ENCODE results near the gene LRRFIP1. TPM values are rescaled to one million over a fixed set of nuclear protein-coding genes. Genes with fewer than 3 reads are reported as not detected.

The LRRFIP1 gene
- total and polyA plus RNA-seq, 2 of the 13 experiments (the other 11 are each of a cell fraction or from before 2014, with no cell fraction given): 15.9 to 40.5 TPM

DNA sequence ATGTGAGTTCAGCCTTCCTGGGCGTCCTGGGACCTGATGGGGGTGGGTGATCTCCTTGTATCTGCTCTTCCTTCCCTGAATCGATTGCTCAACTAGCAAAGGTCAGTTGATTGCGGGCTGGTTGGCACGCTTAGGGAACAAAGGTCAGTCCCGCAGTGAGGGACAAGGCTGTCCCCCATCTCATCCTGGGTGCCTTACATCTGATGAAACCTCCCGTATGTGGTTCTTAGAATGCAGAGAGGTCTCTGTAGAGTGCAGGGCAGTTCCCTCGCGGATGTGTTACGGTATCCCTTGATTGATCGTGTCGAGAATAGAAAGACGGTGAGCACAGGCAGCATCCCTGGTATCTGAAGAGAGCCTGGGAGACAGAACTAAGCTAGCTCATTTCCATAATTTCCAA, 114.8 kb downstream of the LRRFIP1 start (continued):
- no peak for TF ChIP-seq PHF20 (CRISPR knock-in tag; IDR thresholded peaks at IDR 0.05)
- TF ChIP-seq ZFY (CRISPR knock-in tag; IDR thresholded peaks at IDR 0.05): no peak
- no peak for TF ChIP-seq ZNF724P (CRISPR knock-in tag; IDR thresholded peaks at IDR 0.05; ENCODE audit: borderline replicate concordance)
- TF ChIP-seq ZNF644 (CRISPR knock-in tag; IDR thresholded peaks at IDR 0.05; ENCODE audit: low read depth): peak; percentile 80; the same call in 1 of the 2 replicates
- TF ChIP-seq, protein P1, sequence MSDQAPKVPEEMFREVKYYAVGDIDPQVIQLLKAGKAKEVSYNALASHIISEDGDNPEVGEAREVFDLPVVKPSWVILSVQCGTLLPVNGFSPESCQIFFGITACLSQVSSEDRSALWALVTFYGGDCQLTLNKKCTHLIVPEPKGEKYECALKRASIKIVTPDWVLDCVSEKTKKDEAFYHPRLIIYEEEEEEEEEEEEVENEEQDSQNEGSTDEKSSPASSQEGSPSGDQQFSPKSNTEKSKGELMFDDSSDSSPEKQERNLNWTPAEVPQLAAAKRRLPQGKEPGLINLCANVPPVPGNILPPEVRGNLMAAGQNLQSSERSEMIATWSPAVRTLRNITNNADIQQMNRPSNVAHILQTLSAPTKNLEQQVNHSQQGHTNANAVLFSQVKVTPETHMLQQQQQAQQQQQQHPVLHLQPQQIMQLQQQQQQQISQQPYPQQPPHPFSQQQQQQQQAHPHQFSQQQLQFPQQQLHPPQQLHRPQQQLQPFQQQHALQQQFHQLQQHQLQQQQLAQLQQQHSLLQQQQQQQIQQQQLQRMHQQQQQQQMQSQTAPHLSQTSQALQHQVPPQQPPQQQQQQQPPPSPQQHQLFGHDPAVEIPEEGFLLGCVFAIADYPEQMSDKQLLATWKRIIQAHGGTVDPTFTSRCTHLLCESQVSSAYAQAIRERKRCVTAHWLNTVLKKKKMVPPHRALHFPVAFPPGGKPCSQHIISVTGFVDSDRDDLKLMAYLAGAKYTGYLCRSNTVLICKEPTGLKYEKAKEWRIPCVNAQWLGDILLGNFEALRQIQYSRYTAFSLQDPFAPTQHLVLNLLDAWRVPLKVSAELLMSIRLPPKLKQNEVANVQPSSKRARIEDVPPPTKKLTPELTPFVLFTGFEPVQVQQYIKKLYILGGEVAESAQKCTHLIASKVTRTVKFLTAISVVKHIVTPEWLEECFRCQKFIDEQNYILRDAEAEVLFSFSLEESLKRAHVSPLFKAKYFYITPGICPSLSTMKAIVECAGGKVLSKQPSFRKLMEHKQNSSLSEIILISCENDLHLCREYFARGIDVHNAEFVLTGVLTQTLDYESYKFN (CRISPR knock-in tag; conservative IDR thresholded peaks at IDR 0.05): peak; percentile 90
- TF ChIP-seq, protein P2, sequence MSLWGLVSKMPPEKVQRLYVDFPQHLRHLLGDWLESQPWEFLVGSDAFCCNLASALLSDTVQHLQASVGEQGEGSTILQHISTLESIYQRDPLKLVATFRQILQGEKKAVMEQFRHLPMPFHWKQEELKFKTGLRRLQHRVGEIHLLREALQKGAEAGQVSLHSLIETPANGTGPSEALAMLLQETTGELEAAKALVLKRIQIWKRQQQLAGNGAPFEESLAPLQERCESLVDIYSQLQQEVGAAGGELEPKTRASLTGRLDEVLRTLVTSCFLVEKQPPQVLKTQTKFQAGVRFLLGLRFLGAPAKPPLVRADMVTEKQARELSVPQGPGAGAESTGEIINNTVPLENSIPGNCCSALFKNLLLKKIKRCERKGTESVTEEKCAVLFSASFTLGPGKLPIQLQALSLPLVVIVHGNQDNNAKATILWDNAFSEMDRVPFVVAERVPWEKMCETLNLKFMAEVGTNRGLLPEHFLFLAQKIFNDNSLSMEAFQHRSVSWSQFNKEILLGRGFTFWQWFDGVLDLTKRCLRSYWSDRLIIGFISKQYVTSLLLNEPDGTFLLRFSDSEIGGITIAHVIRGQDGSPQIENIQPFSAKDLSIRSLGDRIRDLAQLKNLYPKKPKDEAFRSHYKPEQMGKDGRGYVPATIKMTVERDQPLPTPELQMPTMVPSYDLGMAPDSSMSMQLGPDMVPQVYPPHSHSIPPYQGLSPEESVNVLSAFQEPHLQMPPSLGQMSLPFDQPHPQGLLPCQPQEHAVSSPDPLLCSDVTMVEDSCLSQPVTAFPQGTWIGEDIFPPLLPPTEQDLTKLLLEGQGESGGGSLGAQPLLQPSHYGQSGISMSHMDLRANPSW (CRISPR knock-in tag; IDR thresholded peaks at IDR 0.05; ENCODE audit: borderline replicate concordance): 0 out of 2 replicates have a peak, but pooled peaks have one; percentile 21
- TF ChIP-seq CEBPB (IDR thresholded peaks at IDR 0.05; ENCODE audit: borderline replicate concordance, low read depth, low read length): peak; percentile 92
- no peak for TF ChIP-seq HNRNPH1 (optimal IDR thresholded peaks at IDR 0.05; ENCODE audit: low read depth, low read length)
- TF ChIP-seq HIVEP1 (CRISPR knock-in tag; IDR thresholded peaks at IDR 0.05): 0 out of 2 replicates have a peak, but pooled peaks have one; percentile 53
- no peak for TF ChIP-seq ZMYM3 (CRISPR knock-in tag; IDR thresholded peaks at IDR 0.05)
- peak; percentile 20 for TF ChIP-seq SKI (IDR thresholded peaks at IDR 0.05; ENCODE audit: partially characterized antibody)
- peak; percentile 74; the same call in 1 of the 2 replicates for TF ChIP-seq ZNF746 (CRISPR knock-in tag; IDR thresholded peaks at IDR 0.05)
- peak; percentile 81; the same call in 1 of the 2 replicates for TF ChIP-seq FOXK1 (CRISPR knock-in tag; IDR thresholded peaks at IDR 0.05; ENCODE audit: borderline replicate concordance, low read depth)
- TF ChIP-seq ZMYM4 (CRISPR knock-in tag; IDR thresholded peaks at IDR 0.05): peak; percentile 59; the same call in 1 of the 2 replicates
- no peak for TF ChIP-seq ZNF20 (CRISPR knock-in tag; IDR thresholded peaks at IDR 0.05)
- TF ChIP-seq, protein P3, sequence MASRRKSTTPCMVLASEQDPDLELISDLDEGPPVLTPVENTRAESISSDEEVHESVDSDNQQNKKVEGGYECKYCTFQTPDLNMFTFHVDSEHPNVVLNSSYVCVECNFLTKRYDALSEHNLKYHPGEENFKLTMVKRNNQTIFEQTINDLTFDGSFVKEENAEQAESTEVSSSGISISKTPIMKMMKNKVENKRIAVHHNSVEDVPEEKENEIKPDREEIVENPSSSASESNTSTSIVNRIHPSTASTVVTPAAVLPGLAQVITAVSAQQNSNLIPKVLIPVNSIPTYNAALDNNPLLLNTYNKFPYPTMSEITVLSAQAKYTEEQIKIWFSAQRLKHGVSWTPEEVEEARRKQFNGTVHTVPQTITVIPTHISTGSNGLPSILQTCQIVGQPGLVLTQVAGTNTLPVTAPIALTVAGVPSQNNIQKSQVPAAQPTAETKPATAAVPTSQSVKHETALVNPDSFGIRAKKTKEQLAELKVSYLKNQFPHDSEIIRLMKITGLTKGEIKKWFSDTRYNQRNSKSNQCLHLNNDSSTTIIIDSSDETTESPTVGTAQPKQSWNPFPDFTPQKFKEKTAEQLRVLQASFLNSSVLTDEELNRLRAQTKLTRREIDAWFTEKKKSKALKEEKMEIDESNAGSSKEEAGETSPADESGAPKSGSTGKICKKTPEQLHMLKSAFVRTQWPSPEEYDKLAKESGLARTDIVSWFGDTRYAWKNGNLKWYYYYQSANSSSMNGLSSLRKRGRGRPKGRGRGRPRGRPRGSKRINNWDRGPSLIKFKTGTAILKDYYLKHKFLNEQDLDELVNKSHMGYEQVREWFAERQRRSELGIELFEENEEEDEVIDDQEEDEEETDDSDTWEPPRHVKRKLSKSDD (CRISPR knock-in tag; IDR thresholded peaks at IDR 0.05; ENCODE audit: low read depth): no peak
- TF ChIP-seq SRY (CRISPR knock-in tag; IDR thresholded peaks at IDR 0.05): no peak
- no peak for TF ChIP-seq ZNF629 (CRISPR knock-in tag; conservative IDR thresholded peaks at IDR 0.05)
- no peak for TF ChIP-seq U2AF2 (IDR thresholded peaks at IDR 0.05; ENCODE audit: low read depth, low read length)
- TF ChIP-seq ZNF160 (CRISPR knock-in tag; IDR thresholded peaks at IDR 0.05): 0 out of 2 replicates have a peak, but pooled peaks have one; percentile 65

Data from HepG2 (cell line).